H1 (cell line): Measurements from ENCODE around the gene DNASE1. TPM values are rescaled to one million over a fixed set of nuclear protein-coding genes. Genes with fewer than 3 reads are reported as not detected.

Experiments
- CTBP2 ChIP-seq: IDR thresholded peaks from 2 replicates; pipeline ENCODE4 v1.7.0; 2011; ENCODE audit warnings: borderline replicate concordance, mild to moderate bottlenecking, moderate library complexity, mixed read lengths, low read length; ENCODE audit not compliant: insufficient read depth, insufficient read length
- EZH2 ChIP-seq: fragments of 200-600 bp; sonication (generic); IDR thresholded peaks from 2 replicates; pipeline ENCODE4 v1.7.1; 2012; ENCODE audit warnings: low read depth, mild to moderate bottlenecking, moderate library complexity, low read length, inconsistent platforms; ENCODE audit not compliant: severe bottlenecking
- KDM4A ChIP-seq: IDR thresholded peaks from one replicate; pipeline ENCODE4 v1.7.1; 2012; ENCODE audit warnings: low read depth, mild to moderate bottlenecking, moderate library complexity, low read length, inconsistent platforms; ENCODE audit not compliant: severe bottlenecking
- RNF2 ChIP-seq: fragments of 200-900, 300-1000 bp; sonication (generic); IDR thresholded peaks from 2 replicates; pipeline ENCODE4 v1.7.1; 2016; ENCODE audit warnings: borderline replicate concordance, low read depth, mild to moderate bottlenecking, antibody characterized with exemption, low read length; ENCODE audit not compliant: poor library complexity, severe bottlenecking; ENCODE audit errors: missing control alignments
- SIN3A ChIP-seq, 2 experiments: IDR thresholded peaks in 1 of 2; conservative IDR thresholded peaks in 1 of 2; 2 replicates each; pipeline ENCODE4 v1.6.1; 2011 to 2012; ENCODE audit warnings: low read length in 2 of 2, improper control_type of control experiment in 1 of 2, low read depth in 1 of 2, mild to moderate bottlenecking in 1 of 2
- SRF ChIP-seq: IDR thresholded peaks from 2 replicates; pipeline ENCODE4 v1.6.1; 2011; ENCODE audit warnings: mild to moderate bottlenecking, low read depth, low read length, moderate library complexity
- TBP ChIP-seq: IDR thresholded peaks from 2 replicates; pipeline ENCODE4 v1.6.1; 2011; ENCODE audit warnings: low read depth, low read length, improper control_type of control experiment
- polyA plus RNA-seq, 7 experiments: library from polyadenylated mRNA; depleted of rRNA in 3 of 7; stranded (reverse) in 5 of 7; unstranded in 2 of 7; fragments of >200 nt in 5 of 7; fragments of 200-250 nt in 2 of 7; gene quantifications; 1 replicate in 5 of 7; 2 replicates in 1 of 7; 4 replicates in 1 of 7; pipeline versions ENCODE4 v1.2.1 to v1.2.3, GENCODE V29; 2011 to 2013; ENCODE audit warnings: missing spikeins in 2 of 7, mixed read lengths in 2 of 7
- total RNA-seq: library from RNA; stranded (reverse); fragmentation: NEBNext Ultra II Directional; extraction: Animal tissue kit (Norgen Biotek cat#: 25700); gene quantifications from 2 replicates; pipeline ENCODE4 v1.2.1, GENCODE V29; 2021
- TF ChIP-seq, protein P1 (sequence below): fragments of 300-600 bp; sonication (generic); IDR thresholded peaks from 2 replicates; pipeline ENCODE4 v1.7.1; 2012; ENCODE audit warnings: low read length, moderate library complexity, mild to moderate bottlenecking, inconsistent platforms; ENCODE audit not compliant: insufficient replicate concordance

DNASE1 gene
- total and polyA plus RNA-seq, 2 of the 8 experiments (the other 6 are each of a cell fraction or from before 2014, with no cell fraction given) = 11.5 to 16.7 TPM

DNA sequence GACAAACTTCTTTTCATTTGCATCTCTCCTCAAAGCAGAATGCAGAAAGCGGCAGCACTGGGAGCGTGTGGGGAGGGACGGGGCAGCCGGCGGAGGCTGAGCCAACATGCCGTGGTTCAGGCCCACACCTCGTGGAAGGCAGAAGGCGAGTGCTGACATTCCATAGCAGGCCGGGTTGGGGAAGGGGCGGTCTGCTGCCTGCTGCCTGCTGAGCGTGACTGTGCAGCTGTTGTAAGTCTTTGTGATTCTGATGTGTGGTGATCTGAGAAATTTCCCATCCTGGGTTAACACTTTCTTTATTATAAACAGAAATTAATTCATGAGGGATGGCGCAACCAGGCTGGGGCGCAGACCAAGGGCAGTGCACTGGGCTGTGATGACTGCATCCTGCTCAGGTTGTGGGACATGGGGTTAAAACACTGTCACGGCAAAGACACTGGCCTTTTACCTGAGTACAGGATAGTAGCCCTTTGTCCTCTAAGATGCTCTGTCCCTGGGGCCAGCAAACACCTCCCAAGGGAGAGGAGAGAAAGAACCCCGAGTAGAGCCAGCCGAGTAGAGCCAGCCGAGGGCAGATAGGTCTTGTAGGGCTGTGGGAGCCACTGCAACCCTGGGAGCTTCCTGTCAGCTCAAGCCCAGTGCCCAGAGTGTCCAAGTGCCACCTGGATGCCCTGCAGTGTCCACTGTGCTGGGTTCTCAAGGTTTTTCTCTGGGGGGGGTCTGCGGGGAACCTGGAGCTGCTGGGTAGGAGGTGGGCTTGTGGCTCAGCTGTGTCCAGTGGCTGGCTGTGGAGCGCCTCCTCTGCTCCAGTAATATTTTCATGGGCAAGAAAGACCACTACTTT, 8.8 kb upstream of the DNASE1 start (continued):
- TF ChIP-seq, protein P1, sequence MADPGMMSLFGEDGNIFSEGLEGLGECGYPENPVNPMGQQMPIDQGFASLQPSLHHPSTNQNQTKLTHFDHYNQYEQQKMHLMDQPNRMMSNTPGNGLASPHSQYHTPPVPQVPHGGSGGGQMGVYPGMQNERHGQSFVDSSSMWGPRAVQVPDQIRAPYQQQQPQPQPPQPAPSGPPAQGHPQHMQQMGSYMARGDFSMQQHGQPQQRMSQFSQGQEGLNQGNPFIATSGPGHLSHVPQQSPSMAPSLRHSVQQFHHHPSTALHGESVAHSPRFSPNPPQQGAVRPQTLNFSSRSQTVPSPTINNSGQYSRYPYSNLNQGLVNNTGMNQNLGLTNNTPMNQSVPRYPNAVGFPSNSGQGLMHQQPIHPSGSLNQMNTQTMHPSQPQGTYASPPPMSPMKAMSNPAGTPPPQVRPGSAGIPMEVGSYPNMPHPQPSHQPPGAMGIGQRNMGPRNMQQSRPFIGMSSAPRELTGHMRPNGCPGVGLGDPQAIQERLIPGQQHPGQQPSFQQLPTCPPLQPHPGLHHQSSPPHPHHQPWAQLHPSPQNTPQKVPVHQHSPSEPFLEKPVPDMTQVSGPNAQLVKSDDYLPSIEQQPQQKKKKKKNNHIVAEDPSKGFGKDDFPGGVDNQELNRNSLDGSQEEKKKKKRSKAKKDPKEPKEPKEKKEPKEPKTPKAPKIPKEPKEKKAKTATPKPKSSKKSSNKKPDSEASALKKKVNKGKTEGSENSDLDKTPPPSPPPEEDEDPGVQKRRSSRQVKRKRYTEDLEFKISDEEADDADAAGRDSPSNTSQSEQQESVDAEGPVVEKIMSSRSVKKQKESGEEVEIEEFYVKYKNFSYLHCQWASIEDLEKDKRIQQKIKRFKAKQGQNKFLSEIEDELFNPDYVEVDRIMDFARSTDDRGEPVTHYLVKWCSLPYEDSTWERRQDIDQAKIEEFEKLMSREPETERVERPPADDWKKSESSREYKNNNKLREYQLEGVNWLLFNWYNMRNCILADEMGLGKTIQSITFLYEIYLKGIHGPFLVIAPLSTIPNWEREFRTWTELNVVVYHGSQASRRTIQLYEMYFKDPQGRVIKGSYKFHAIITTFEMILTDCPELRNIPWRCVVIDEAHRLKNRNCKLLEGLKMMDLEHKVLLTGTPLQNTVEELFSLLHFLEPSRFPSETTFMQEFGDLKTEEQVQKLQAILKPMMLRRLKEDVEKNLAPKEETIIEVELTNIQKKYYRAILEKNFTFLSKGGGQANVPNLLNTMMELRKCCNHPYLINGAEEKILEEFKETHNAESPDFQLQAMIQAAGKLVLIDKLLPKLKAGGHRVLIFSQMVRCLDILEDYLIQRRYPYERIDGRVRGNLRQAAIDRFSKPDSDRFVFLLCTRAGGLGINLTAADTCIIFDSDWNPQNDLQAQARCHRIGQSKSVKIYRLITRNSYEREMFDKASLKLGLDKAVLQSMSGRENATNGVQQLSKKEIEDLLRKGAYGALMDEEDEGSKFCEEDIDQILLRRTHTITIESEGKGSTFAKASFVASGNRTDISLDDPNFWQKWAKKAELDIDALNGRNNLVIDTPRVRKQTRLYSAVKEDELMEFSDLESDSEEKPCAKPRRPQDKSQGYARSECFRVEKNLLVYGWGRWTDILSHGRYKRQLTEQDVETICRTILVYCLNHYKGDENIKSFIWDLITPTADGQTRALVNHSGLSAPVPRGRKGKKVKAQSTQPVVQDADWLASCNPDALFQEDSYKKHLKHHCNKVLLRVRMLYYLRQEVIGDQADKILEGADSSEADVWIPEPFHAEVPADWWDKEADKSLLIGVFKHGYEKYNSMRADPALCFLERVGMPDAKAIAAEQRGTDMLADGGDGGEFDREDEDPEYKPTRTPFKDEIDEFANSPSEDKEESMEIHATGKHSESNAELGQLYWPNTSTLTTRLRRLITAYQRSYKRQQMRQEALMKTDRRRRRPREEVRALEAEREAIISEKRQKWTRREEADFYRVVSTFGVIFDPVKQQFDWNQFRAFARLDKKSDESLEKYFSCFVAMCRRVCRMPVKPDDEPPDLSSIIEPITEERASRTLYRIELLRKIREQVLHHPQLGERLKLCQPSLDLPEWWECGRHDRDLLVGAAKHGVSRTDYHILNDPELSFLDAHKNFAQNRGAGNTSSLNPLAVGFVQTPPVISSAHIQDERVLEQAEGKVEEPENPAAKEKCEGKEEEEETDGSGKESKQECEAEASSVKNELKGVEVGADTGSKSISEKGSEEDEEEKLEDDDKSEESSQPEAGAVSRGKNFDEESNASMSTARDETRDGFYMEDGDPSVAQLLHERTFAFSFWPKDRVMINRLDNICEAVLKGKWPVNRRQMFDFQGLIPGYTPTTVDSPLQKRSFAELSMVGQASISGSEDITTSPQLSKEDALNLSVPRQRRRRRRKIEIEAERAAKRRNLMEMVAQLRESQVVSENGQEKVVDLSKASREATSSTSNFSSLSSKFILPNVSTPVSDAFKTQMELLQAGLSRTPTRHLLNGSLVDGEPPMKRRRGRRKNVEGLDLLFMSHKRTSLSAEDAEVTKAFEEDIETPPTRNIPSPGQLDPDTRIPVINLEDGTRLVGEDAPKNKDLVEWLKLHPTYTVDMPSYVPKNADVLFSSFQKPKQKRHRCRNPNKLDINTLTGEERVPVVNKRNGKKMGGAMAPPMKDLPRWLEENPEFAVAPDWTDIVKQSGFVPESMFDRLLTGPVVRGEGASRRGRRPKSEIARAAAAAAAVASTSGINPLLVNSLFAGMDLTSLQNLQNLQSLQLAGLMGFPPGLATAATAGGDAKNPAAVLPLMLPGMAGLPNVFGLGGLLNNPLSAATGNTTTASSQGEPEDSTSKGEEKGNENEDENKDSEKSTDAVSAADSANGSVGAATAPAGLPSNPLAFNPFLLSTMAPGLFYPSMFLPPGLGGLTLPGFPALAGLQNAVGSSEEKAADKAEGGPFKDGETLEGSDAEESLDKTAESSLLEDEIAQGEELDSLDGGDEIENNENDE = no peak
- no peak for TF ChIP-seq KDM4A
- no peak for TF ChIP-seq EZH2
- TF ChIP-seq TBP = 0 out of 2 replicates have a peak, but pooled peaks have one; percentile 25
- TF ChIP-seq CTBP2 = no peak
- no peak for TF ChIP-seq SRF
- peak in 1 of 2 experiments; percentile 58; a peak in 1 of 4 replicates for TF ChIP-seq SIN3A (conservative IDR thresholded peaks at IDR 0.05 in 1 of 2, IDR thresholded peaks at IDR 0.05 in 1 of 2; ENCODE audit: low read depth in 1 of 2, low read length in 2 of 2)
- TF ChIP-seq RNF2 = no peak
